ENCODE results near the gene ADARB1.

ADARB1 gene

GRCh38 chr21:45078371-45078770 is 4.0 kb downstream of the ADARB1 start:
- no peak for DNase-seq

- DNase-seq: no peak
Observed at GRCh38 chr21:45078877-45079281, 4.5 kb downstream of the ADARB1 start.

GRCh38 chr21:45079351-45079750 is 5.0 kb downstream of the ADARB1 start:
- no peak for DNase-seq

- DNase-seq: no peak
Observed at GRCh38 chr21:45080232-45080631, 5.9 kb downstream of the ADARB1 start.

GRCh38 chr21:45080639-45081414 is 6.4 kb downstream of the ADARB1 start:
- DNase-seq: no peak

- no peak for DNase-seq
Observed at GRCh38 chr21:45081636-45082035, 7.3 kb downstream of the ADARB1 start.

- DNase-seq: no peak
Observed at GRCh38 chr21:45082736-45083135, 8.4 kb downstream of the ADARB1 start.

- DNase-seq: no peak
Observed at GRCh38 chr21:45084121-45084520, 9.7 kb downstream of the ADARB1 start.

- no peak for DNase-seq
Observed at GRCh38 chr21:45084881-45085536, 10.6 kb downstream of the ADARB1 start.

GRCh38 chr21:45085700-45086099 is 11.3 kb downstream of the ADARB1 start:
- no peak for DNase-seq

- DNase-seq: no peak
Observed at GRCh38 chr21:45086337-45086958, 12.1 kb downstream of the ADARB1 start.

- DNase-seq: no peak
Observed at GRCh38 chr21:45087022-45087823, 12.8 kb downstream of the ADARB1 start.

- DNase-seq: no peak
Observed at GRCh38 chr21:45088116-45088515, 13.7 kb downstream of the ADARB1 start.

GRCh38 chr21:45088729-45089128 is 14.3 kb downstream of the ADARB1 start:
- DNase-seq: no peak

GRCh38 chr21:45089964-45090363 is 15.6 kb downstream of the ADARB1 start:
- no peak for DNase-seq

- peak; percentile 41 for DNase-seq
Observed at GRCh38 chr21:45090966-45091365, 16.6 kb downstream of the ADARB1 start.

GRCh38 chr21:45091550-45092322 is 17.4 kb downstream of the ADARB1 start:
- DNase-seq: peak; percentile 54

- DNase-seq: no peak
Observed at GRCh38 chr21:45093035-45093532, 18.7 kb downstream of the ADARB1 start.

- no peak for DNase-seq
Observed at GRCh38 chr21:45094412-45094811, 20.0 kb downstream of the ADARB1 start.

- DNase-seq: no peak
Observed at GRCh38 chr21:45095505-45095904, 21.1 kb downstream of the ADARB1 start.

GRCh38 chr21:45096217-45096616 is 21.8 kb downstream of the ADARB1 start:
- no peak for DNase-seq

- DNase-seq: peak; percentile 20
Observed at GRCh38 chr21:45097827-45098387, 23.5 kb downstream of the ADARB1 start.

Data from NCI-H1694 (cell line).